Activated CD4-positive, alpha-beta T cell treated with anti-CD3 and anti-CD28 coated beads, Interleukin-2, amount 50 U/mL, for 48 hours (primary cell): ENCODE data around the gene RPUSD4.
"Not testable (repeated sequence)": the region's sequence is repeated elsewhere in the genome, so short reads cannot be mapped to it uniquely, and the experiment has no call there.

ENCODE experiments used
- DNase-seq, 2 experiments: peaks; one replicate each; pipeline ENCODE4 v3.0.0-alpha.2; 2020

The RPUSD4 gene, protein sequence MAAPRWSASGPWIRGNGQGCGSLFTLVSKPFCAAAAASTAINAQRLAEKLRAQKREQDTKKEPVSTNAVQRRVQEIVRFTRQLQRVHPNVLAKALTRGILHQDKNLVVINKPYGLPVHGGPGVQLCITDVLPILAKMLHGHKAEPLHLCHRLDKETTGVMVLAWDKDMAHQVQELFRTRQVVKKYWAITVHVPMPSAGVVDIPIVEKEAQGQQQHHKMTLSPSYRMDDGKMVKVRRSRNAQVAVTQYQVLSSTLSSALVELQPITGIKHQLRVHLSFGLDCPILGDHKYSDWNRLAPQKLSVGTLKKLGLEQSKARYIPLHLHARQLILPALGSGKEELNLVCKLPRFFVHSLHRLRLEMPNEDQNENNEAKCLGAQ

GRCh38 chr11:126211236-126212088, at the start of gene RPUSD4, which contains the start of gene FAM118B:
Gene RPUSD4, minus strand, starts transcription at chr11:126211650. Its CDS starts 12 bp downstream, at chr11:126211638.
Gene FAM118B, plus strand, starts transcription at chr11:126211782. Its CDS starts 23,220 bp downstream, at chr11:126235002.
- DNase-seq, result peak; percentile 99

DNA sequence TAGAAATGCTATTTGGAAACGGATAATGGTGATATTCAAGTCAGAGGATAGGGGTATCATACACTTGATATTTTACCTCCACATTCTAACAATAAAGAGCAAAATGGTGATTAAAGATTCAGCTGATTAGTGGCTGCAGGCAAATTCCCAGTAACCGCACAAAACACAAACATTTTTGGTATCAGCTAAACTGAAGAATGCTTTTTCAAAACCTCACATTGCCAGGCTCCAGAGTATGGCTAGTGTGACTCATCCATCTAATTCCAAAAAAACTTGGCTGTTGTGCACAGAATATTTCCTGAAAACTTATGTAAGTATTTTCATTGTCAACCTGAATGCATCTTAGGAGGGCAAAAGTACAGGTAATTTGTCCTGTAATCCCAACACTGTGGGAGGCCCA, 46.3 kb upstream of the RPUSD4 start:
- no peak for DNase-seq

DNA sequence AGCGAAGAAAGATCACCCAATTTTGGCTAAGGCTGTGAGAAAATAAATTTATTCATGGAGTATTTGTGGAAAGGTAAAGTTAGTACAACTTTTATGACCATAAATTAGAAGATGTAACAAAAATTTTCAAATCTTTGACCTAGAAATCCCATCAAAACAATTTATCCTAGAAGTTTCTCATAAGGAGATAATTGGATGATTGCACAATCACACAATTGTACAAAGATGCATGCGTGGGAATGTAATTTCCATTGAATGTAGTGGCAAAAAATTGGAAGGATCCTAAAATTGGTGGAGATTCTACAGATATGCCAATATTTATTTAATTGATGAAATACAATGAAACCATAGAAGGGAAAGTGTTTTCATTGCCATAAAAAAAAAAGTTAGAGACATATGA, 45.7 kb upstream of the RPUSD4 start:
- DNase-seq, result no peak

GRCh38 chr11:126256216-126256615, 44.8 kb upstream of the RPUSD4 start:
- DNase-seq, result no peak

- not testable (repeated sequence) for DNase-seq
Measured at GRCh38 chr11:126255507-126255906, 44.1 kb upstream of the RPUSD4 start.

DNA sequence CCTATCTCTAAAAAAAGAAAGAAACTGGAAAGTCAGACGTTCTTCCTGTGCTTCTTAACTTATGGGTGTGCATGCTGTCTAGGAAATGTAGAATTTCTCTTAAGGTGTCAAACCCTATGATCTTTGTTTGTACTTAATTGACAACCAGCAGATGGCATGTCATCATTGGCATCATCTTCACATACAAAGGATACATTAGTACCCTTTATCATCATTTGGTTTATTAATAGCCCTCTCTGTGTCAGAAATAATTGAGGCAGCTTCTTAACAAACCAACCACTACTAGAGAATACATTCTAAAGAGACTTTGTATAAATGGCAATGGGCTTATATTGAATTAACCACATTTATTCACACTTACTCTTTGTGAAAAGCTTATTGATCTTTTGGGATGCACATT, 43.4 kb upstream of the RPUSD4 start:
- DNase-seq, result no peak

- no peak for DNase-seq
Measured at GRCh38 chr11:126253265-126253664, 41.8 kb upstream of the RPUSD4 start.

DNA sequence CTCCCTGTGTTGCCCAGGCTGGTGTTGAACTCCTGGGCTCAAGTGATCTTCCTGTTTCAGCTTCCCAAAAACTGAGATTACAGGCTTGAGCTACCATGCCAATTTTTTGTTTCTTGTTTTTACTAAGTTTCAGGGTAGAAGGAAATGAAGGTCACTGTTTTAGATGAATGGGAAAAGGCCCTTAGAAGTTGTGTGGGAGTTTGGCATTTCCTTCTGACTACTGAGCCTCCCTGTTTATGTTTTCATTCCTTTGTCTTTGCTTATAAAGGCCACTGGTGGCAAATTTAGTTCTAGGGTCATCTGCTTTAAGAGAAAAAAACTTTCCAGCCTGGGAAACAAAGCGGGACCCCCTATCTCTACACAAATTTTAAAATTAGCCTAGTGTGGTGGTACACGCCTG, 35.2 kb upstream of the RPUSD4 start:
- no peak for DNase-seq

- DNase-seq, result no peak
Measured at GRCh38 chr11:126233391-126233790, 21.9 kb upstream of the RPUSD4 start.

GRCh38 chr11:126232683-126233082, 21.2 kb upstream of the RPUSD4 start:
- DNase-seq, result no peak

- no peak for DNase-seq
Measured at GRCh38 chr11:126231725-126232459, 20.4 kb upstream of the RPUSD4 start.

DNA sequence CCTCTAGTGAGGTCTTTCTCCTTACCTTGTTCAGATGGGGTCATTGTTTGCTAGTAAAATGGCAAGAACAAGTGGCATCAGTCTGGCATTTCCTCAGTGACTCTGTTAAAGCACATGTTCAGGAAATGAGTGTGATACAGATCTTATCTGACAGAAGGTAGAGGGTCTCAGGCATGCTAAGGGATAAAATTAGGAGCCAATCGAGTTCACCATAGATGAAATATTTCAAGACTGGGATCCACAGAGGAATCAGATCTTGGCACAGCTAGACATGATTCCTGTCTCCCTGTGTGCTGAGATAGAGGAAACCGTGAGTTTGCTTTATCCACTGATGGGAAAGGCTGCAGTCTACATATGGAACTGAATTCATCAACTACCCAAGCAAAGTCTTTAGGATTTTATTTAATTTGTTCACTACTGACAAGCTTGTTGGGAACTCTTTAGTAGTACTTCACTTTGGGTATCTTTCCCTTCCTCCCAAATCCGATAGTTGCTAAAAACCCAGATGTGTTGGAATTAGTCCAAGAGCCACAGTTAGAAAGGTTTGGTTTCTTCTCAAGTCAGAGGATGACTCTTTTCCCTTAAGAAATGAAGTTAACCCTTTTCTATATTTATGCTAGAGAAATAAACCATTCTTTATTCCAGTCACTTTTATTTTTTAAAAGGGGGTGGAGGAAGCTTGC, 18.5 kb upstream of the RPUSD4 start:
- DNase-seq, result no peak

GRCh38 chr11:126226334-126227084, 15.1 kb upstream of the RPUSD4 start:
- no peak for DNase-seq

GRCh38 chr11:126225295-126225665, 13.8 kb upstream of the RPUSD4 start:
- no peak for DNase-seq

- no peak for DNase-seq
Measured at GRCh38 chr11:126224647-126225294, 13.3 kb upstream of the RPUSD4 start.

DNA sequence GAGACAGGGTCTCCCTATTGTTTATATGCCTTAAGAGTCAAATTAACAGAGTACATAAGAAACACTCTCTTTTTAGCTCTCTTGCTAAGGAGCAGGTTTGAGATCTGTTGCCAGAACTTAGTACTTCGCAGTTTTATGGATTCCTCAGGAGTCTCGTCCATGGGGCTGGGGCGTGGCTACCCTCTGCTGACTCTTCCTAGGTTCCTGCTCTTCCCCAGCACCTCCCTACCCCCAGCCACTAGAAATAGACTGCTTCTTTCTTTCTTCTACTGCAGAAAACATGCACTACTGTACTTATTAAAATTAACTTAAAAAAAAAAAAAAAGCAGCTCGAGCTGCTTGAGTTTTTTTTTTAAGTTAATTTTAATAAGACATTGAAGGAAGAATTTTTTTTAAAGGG, 8.1 kb upstream of the RPUSD4 start:
- DNase-seq, result no peak

GRCh38 chr11:126217491-126217890, 6.0 kb upstream of the RPUSD4 start:
- no peak for DNase-seq

DNA sequence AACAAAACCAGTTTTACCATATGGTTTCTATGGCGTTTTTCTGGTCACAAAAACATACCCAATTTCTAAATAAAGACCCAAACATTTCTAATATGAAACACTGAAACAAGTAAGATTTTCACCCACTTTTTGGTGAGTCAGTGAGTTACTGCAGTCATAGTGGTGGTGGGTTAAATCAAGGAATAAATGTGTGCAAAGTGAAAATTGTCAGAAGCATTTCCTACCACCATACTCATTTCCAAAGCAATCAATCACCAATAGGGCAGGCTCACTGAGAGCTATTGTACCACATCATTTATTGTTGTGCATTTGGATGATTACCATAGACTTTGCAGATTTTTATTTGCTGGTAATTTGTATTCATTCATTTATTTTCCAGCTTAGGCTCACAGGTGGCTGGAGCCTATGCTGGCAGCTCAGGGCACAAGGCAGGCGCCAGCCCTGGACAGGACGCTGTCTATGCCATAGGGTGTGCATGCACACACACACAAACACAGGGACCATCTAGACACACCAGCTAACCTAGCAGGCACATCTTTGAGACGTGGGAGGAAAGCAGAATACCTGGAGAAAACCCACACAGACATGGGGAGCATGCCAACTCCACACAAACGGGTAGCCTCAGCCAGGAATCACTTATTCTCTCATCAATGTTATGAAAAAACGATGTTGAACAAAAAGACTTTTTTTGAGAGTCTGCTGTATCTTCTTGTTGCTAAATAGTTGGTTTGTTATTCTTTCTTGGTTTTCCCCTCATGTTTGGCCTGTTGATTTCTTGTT, 5.3 kb upstream of the RPUSD4 start:
- DNase-seq, result no peak

DNA sequence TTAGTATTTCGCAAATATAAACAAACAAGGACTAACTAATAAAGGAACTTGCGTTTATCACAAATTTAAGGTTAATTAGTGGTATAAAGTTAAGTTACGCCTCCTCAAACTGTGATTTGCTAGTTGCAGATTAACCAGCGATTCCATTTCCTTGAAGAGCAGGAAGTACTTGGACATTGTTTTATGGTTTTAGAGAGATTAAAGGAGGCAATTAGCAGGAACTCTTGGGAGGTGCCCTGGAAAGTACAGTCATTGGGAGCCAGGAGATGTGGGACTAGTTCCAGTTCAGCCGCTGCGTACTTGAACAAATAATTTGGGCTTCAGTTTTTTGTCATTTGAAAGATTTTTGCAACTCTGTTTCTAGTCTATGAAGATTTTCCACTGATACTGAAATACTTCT, 3.4 kb upstream of the RPUSD4 start:
- no peak for DNase-seq

GRCh38 chr11:126214441-126214840, 3.0 kb upstream of the RPUSD4 start:
- no peak for DNase-seq
